A549 (cell line): ENCODE data around the gene ARHGAP32. TPM values are rescaled to one million over a fixed set of nuclear protein-coding genes. Genes with fewer than 3 reads are reported as not detected.

Experiments used
- ATAC-seq, 2 experiments: fragments of 200-7000 bp in 1 of 2; fragments of >200 bp in 1 of 2; cut with Nextera tagmentation in 1 of 2; cut with Tn5 transposase in 1 of 2; 3 replicates each; pipeline versions ENCODE4 v1.8.0 to v1.9.1; 2018 to 2020; ENCODE audit warnings: mild to moderate bottlenecking in 1 of 2, moderate library complexity in 1 of 2
- CTCF ChIA-PET: fragments of 300-600 bp; sonication (Branson Sonifier 250); formaldehyde crosslinking; extraction: SDS; loops from one replicate; lab custom pipeline; 2021; ENCODE audit warnings: antibody characterized with exemption, inconsistent platforms; lab: Yijun Ruan, JAX
- POLR2A ChIA-PET: fragments of 350-600 bp; formaldehyde crosslinking; extraction: SDS; loops from one replicate; lab custom pipeline; 2021; ENCODE audit warnings: antibody characterized with exemption, inconsistent platforms; lab: Yijun Ruan, JAX
- DNase-seq, 2 experiments: peaks; one replicate each; pipeline versions ENCODE4 v3.0.0 to v3.0.0-alpha.2; 2011 to 2016; ENCODE audit warnings: low read depth in 1 of 2, low spot score in 1 of 2
- FAIRE-seq: peaks from 2 replicates; lab custom pipeline; 2011; peaks lifted over from hg19 to GRCh38; lab: Jason Lieb, UNC
- H3K27ac ChIP-seq, 2 experiments: fragments of >200 bp; sonication (Bioruptor Twin); formaldehyde crosslinking; 3 replicates each; pipeline ENCODE4 v1.5.1; 2016 to 2017
- H3K4me1 ChIP-seq: fragments of >200 bp; sonication (Bioruptor Twin); formaldehyde crosslinking; 3 replicates; pipeline ENCODE4 v1.6.1; 2016
- H3K4me2 ChIP-seq: fragments of >200 bp; sonication (Bioruptor Twin); formaldehyde crosslinking; 3 replicates; pipeline ENCODE4 v1.6.1; 2016
- H3K4me3 ChIP-seq: fragments of >200 bp; sonication (Bioruptor Twin); formaldehyde crosslinking; 3 replicates; pipeline ENCODE4 v1.5.1; 2016
- H3K9me3 ChIP-seq: fragments of >200 bp; sonication (Bioruptor Twin); formaldehyde crosslinking; 3 replicates; pipeline ENCODE4 v1.6.1; 2016
- BCL3 ChIP-seq: fragments of >200 bp; sonication (Bioruptor Twin); formaldehyde crosslinking; IDR thresholded peaks from 3 replicates; pipeline ENCODE4 v1.6.1; 2016
- CBX2 ChIP-seq: fragments of 200-600 bp; sonication (generic); IDR thresholded peaks from 2 replicates; pipeline ENCODE4 v1.6.1; 2016; ENCODE audit warnings: low read depth, mild to moderate bottlenecking, borderline replicate concordance
- CHD4 ChIP-seq: fragments of 200-600 bp; sonication (generic); IDR thresholded peaks from 2 replicates; pipeline ENCODE4 v1.6.1; 2016; ENCODE audit warnings: antibody characterized with exemption, mild to moderate bottlenecking, borderline replicate concordance
- E2F6 ChIP-seq: IDR thresholded peaks from 2 replicates; pipeline ENCODE4 v1.6.1; 2012; ENCODE audit warnings: low read depth, borderline replicate concordance
- GATA3 ChIP-seq: IDR thresholded peaks from 2 replicates; pipeline ENCODE4 v1.6.1; 2012; ENCODE audit warnings: borderline replicate concordance
- HDAC2 ChIP-seq: fragments of 200-600 bp; sonication (generic); IDR thresholded peaks from 2 replicates; pipeline ENCODE4 v1.6.1; 2016
- HOXA7 ChIP-seq: fragments of 250-450 bp; sonication (Bioruptor Pico); IDR thresholded peaks from 2 replicates; pipeline ENCODE4 v1.5.0; 2020; ENCODE audit warnings: mild to moderate bottlenecking, moderate library complexity
- JUNB ChIP-seq: fragments of >200 bp; sonication (Bioruptor Twin); formaldehyde crosslinking; IDR thresholded peaks from 2 replicates; pipeline ENCODE4 v1.6.1; 2016
- MAFK ChIP-seq: fragments of 450-650 bp; IDR thresholded peaks from 2 replicates; pipeline ENCODE4 v1.6.1; 2014; ENCODE audit not compliant: partially characterized antibody
- NFE2L2 ChIP-seq: fragments of 150-350 bp; conservative IDR thresholded peaks from 2 replicates; pipeline ENCODE4 v1.6.1; 2014; ENCODE audit warnings: low read length
- NPAS2 ChIP-seq: fragments of 250-450 bp; sonication (Bioruptor Pico); IDR thresholded peaks from 2 replicates; pipeline ENCODE4 v1.8.0; 2022; ENCODE audit warnings: mild to moderate bottlenecking, moderate library complexity, borderline replicate concordance
- POLR2A ChIP-seq: IDR thresholded peaks from 2 replicates; pipeline ENCODE4 v1.6.1; 2012; ENCODE audit warnings: mild to moderate bottlenecking, low read length
- RARB ChIP-seq: fragments of 250-450 bp; sonication (Bioruptor Pico); IDR thresholded peaks from 2 replicates; pipeline ENCODE4 v1.8.0; 2021; ENCODE audit warnings: mild to moderate bottlenecking, moderate library complexity
- RCOR1 ChIP-seq: fragments of 150-350 bp; IDR thresholded peaks from 2 replicates; pipeline ENCODE4 v1.6.1; 2014; ENCODE audit warnings: antibody characterized with exemption, low read length, low read depth
- RFX5 ChIP-seq: fragments of 450-650 bp; IDR thresholded peaks from 2 replicates; pipeline ENCODE4 v1.7.1; 2014; ENCODE audit warnings: antibody characterized with exemption, mild to moderate bottlenecking, moderate library complexity
- TP53 ChIP-seq: fragments of 250-450 bp; sonication (Bioruptor Pico); IDR thresholded peaks from 2 replicates; pipeline ENCODE4 v1.5.0; 2021; ENCODE audit warnings: mild to moderate bottlenecking, moderate library complexity
- ZC3H11A ChIP-seq: fragments of 450-650 bp; IDR thresholded peaks from 2 replicates; pipeline ENCODE4 v1.6.1; 2014; ENCODE audit warnings: antibody characterized with exemption, mild to moderate bottlenecking
- WGBS: methylation state at CpG from one replicate; pipeline ENCODE4 v1.1.6; 2017; ENCODE audit errors: missing lambda C conversion rate; 5-methylcytosine and 5-hydroxymethylcytosine counted together
- polyA plus RNA-seq, 4 experiments: library from polyadenylated mRNA; depleted of rRNA in 3 of 4; stranded (reverse); fragments of >200 nt; fragmentation: RNase III in 1 of 4; extraction: RNeasy Plus Mini Kit Qiagen cat#74134 plus additional on column Dnase treatment in 1 of 4; gene quantifications; 2 replicates in 3 of 4; 3 replicates in 1 of 4; pipeline ENCODE4 v1.2.3, GENCODE V29; 2011 to 2017
- TF ChIP-seq, protein P1 (sequence below): fragments of 250-450 bp; sonication (Bioruptor Pico); IDR thresholded peaks from 2 replicates; pipeline ENCODE4 v1.5.0; 2021; ENCODE audit warnings: mild to moderate bottlenecking, moderate library complexity, borderline replicate concordance
- TF ChIP-seq, protein P2 (sequence below): fragments of 150-350 bp; IDR thresholded peaks from 2 replicates; pipeline ENCODE4 v1.6.1; 2014; ENCODE audit warnings: low read depth, mild to moderate bottlenecking, low read length
- TF ChIP-seq, protein P3 (sequence below): IDR thresholded peaks from 2 replicates; pipeline ENCODE4 v1.6.1; 2012
- TF ChIP-seq, protein P4 (sequence below): fragments of >200 bp; sonication (Bioruptor Twin); formaldehyde crosslinking; IDR thresholded peaks from 3 replicates; pipeline ENCODE4 v1.5.1; 2016
- TF ChIP-seq, protein P5 (sequence below): fragments of >200 bp; sonication (Bioruptor Twin); formaldehyde crosslinking; IDR thresholded peaks from 2 replicates; pipeline ENCODE4 v1.6.1; 2016
- TF ChIP-seq, protein P6 (sequence below): fragments of 250-450 bp; sonication (Bioruptor Pico); IDR thresholded peaks from 2 replicates; pipeline ENCODE4 v1.5.0; 2020; ENCODE audit warnings: low read depth, mild to moderate bottlenecking, moderate library complexity

The ARHGAP32 gene
- polyA plus RNA-seq, 2 of the 4 experiments (the other 2 are of a cell fraction), result 4.4 to 9.0 TPM

DNA sequence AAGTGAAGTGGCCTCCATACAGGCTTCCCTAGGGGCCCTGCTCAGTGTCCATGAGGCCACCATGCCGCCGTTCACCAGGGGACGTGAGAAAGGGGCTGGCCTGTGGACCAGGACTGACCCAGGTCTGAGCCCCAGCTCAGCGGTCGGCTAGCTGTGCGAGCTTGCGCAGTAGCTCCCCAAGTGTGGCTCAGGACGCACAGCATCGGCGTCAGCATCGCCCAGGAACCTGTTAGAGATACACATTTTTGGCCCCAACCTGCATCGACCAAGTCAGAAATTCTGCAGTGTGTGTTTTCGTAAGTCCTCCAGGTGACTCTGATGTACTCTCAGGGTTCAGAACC is 249.9 kb downstream of the ARHGAP32 start:
- WGBS, result 93% methylated on average over 5 of the region's 13 CpGs
- no peak overlapping the region for H3K4me2 ChIP-seq
- ATAC-seq, result no peak
- no peak for DNase-seq
- no peak overlapping the region for H3K27ac ChIP-seq
- TF ChIP-seq POLR2A, result no peak
- TF ChIP-seq, protein P1, sequence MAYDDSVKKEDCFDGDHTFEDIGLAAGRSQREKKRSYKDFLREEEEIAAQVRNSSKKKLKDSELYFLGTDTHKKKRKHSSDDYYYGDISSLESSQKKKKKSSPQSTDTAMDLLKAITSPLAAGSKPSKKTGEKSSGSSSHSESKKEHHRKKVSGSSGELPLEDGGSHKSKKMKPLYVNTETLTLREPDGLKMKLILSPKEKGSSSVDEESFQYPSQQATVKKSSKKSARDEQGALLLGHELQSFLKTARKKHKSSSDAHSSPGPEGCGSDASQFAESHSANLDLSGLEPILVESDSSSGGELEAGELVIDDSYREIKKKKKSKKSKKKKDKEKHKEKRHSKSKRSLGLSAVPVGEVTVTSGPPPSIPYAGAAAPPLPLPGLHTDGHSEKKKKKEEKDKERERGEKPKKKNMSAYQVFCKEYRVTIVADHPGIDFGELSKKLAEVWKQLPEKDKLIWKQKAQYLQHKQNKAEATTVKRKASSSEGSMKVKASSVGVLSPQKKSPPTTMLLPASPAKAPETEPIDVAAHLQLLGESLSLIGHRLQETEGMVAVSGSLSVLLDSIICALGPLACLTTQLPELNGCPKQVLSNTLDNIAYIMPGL, result no peak
- no peak for TF ChIP-seq RARB
- no peaks in the 10 kb centered on the region for H3K4me1 ChIP-seq
- no peaks in the 10 kb centered on the region for H3K9me3 ChIP-seq
- CTCF ChIA-PET, result interaction anchor here (0.5 to 6.4 kb wide), 3 partner anchors 14 to 97 kb away, joined by 3 to 26 read pairs (median 7); no protein-coding TSS in a partner anchor
- FAIRE-seq, result no peak
- POLR2A ChIA-PET, result no interaction called here
- no peak overlapping the region for H3K4me3 ChIP-seq

- Histone ChIP-seq H3K4me3 (no peak overlapping the region), H3K27ac (no peak overlapping the region), H3K9me3 (no peaks in the 10 kb centered on the region), H3K4me2 (no peak overlapping the region), H3K4me1 (no peaks in the 10 kb centered on the region)
- POLR2A ChIA-PET, result no interaction called here
- FAIRE-seq (no peak), DNase-seq (no peak), ATAC-seq (no peak)
- WGBS, result 83% methylated on average over 6 of the region's 14 CpGs
- CTCF ChIA-PET, result interaction anchor here (0.5 to 6.4 kb wide), 4 partner anchors 15 to 97 kb away, joined by 3 to 26 read pairs (median 5); no protein-coding TSS in a partner anchor
- TF ChIP-seq TP53 (CRISPR knock-in tag), result no peak
- TF ChIP-seq RFX5, result no peak
- TF ChIP-seq ZC3H11A, result no peak
- no peak for TF ChIP-seq HDAC2
- TF ChIP-seq, protein P2, sequence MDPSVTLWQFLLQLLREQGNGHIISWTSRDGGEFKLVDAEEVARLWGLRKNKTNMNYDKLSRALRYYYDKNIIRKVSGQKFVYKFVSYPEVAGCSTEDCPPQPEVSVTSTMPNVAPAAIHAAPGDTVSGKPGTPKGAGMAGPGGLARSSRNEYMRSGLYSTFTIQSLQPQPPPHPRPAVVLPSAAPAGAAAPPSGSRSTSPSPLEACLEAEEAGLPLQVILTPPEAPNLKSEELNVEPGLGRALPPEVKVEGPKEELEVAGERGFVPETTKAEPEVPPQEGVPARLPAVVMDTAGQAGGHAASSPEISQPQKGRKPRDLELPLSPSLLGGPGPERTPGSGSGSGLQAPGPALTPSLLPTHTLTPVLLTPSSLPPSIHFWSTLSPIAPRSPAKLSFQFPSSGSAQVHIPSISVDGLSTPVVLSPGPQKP, result no peak
- no peak for TF ChIP-seq NPAS2 (CRISPR knock-in tag)
- no peak for TF ChIP-seq E2F6
- TF ChIP-seq GATA3, result no peak
- TF ChIP-seq, protein P3, sequence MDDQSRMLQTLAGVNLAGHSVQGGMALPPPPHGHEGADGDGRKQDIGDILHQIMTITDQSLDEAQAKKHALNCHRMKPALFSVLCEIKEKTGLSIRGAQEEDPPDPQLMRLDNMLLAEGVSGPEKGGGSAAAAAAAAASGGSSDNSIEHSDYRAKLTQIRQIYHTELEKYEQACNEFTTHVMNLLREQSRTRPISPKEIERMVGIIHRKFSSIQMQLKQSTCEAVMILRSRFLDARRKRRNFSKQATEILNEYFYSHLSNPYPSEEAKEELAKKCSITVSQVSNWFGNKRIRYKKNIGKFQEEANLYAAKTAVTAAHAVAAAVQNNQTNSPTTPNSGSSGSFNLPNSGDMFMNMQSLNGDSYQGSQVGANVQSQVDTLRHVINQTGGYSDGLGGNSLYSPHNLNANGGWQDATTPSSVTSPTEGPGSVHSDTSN, result no peak
- TF ChIP-seq CBX2, result no peak
- no peak for TF ChIP-seq JUNB
- no peak for TF ChIP-seq RCOR1
- TF ChIP-seq BCL3, result no peak
- TF ChIP-seq HOXA7 (CRISPR knock-in tag), result no peak
Observed at GRCh38 chr11:128941573-128942271, 250.4 kb downstream of the ARHGAP32 start.

DNA sequence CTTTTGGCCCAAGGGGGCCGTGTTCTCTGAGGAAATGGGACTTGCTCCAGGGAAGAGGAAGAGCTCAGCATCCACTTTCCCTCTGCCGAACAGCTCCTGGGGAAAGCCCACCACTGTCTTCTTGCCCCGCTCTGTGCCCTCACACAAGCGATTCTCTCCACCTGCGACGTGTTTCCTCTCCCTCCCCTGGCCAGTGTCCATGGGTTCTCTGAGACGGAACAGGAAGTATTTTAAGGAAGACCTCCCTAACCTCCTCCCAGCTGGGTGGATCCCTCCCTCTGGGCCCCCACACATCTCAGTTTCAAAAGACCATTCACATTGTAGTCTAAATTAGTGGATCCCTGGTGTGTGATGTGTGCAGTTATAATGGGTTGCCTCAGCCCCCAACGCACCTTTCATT is 251.0 kb downstream of the ARHGAP32 start:
- Histone ChIP-seq H3K4me1 (no peaks in the 10 kb centered on the region), H3K4me2 (no peak overlapping the region), H3K4me3 (no peak overlapping the region), H3K27ac (no peak overlapping the region), H3K9me3 (no peaks in the 10 kb centered on the region)
- FAIRE-seq (no peak), ATAC-seq (no peak), DNase-seq (no peak)
- 62% methylated on average over 7 of the region's 8 CpGs for WGBS
- TF ChIP-seq, protein P4, sequence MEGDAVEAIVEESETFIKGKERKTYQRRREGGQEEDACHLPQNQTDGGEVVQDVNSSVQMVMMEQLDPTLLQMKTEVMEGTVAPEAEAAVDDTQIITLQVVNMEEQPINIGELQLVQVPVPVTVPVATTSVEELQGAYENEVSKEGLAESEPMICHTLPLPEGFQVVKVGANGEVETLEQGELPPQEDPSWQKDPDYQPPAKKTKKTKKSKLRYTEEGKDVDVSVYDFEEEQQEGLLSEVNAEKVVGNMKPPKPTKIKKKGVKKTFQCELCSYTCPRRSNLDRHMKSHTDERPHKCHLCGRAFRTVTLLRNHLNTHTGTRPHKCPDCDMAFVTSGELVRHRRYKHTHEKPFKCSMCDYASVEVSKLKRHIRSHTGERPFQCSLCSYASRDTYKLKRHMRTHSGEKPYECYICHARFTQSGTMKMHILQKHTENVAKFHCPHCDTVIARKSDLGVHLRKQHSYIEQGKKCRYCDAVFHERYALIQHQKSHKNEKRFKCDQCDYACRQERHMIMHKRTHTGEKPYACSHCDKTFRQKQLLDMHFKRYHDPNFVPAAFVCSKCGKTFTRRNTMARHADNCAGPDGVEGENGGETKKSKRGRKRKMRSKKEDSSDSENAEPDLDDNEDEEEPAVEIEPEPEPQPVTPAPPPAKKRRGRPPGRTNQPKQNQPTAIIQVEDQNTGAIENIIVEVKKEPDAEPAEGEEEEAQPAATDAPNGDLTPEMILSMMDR, result no peak
- TF ChIP-seq CHD4, result no peak
- TF ChIP-seq NFE2L2, result no peak
- no peak for TF ChIP-seq CBX2
- TF ChIP-seq, protein P5, sequence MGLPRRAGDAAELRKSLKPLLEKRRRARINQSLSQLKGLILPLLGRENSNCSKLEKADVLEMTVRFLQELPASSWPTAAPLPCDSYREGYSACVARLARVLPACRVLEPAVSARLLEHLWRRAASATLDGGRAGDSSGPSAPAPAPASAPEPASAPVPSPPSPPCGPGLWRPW, result no peak
- no peak for TF ChIP-seq MAFK
- TF ChIP-seq, protein P6, sequence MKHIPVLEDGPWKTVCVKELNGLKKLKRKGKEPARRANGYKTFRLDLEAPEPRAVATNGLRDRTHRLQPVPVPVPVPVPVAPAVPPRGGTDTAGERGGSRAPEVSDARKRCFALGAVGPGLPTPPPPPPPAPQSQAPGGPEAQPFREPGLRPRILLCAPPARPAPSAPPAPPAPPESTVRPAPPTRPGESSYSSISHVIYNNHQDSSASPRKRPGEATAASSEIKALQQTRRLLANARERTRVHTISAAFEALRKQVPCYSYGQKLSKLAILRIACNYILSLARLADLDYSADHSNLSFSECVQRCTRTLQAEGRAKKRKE, result no peak
- no peak for TF ChIP-seq RCOR1
- POLR2A ChIA-PET, result no interaction called here
- CTCF ChIA-PET, result interaction anchor here (0.7 to 6.4 kb wide), 3 partner anchors 15 to 92 kb away, joined by 3 to 26 read pairs (median 7); no protein-coding TSS in a partner anchor
